K562 (cell line): ENCODE measurements around the gene SKIL. TPM values are rescaled to one million over a fixed set of nuclear protein-coding genes. Genes with fewer than 3 reads are reported as not detected.
A peak's percentile ranks its signal among the peaks of the same experiment; 100 is the strongest.

ENCODE experiments used
- BHLHE40 ChIP-seq: IDR thresholded peaks from 2 replicates; pipeline ENCODE4 v1.6.1; 2011; ENCODE audit warnings: low read length, improper control_type of control experiment
- CEBPB ChIP-seq: fragments of 450-650 bp; IDR thresholded peaks from 2 replicates; pipeline ENCODE4 v1.6.1; 2016; ENCODE audit warnings: missing genetic modification characterization, missing compliant biosample characterization
- NBN ChIP-seq: fragments of 450-650 bp; IDR thresholded peaks from 2 replicates; pipeline ENCODE4 v1.6.1; 2016; ENCODE audit warnings: low read depth, mild to moderate bottlenecking
- RBFOX2 ChIP-seq: fragments of 200-400 bp; formaldehyde crosslinking; IDR thresholded peaks from 2 replicates; pipeline ENCODE4 v1.6.1; 2017; ENCODE audit warnings: low read depth, mild to moderate bottlenecking, low read length, moderate library complexity
- SAP30 ChIP-seq: fragments of 200-600 bp; sonication (generic); IDR thresholded peaks from 2 replicates; pipeline ENCODE4 v1.6.1; 2012; ENCODE audit warnings: borderline replicate concordance, low read depth, mild to moderate bottlenecking, moderate library complexity, low read length, control low read depth, inconsistent platforms; ENCODE audit not compliant: insufficient read depth, poor library complexity, severe bottlenecking
- polyA plus RNA-seq, 8 experiments: library from polyadenylated mRNA; depleted of rRNA in 4 of 8; stranded (reverse) in 5 of 8; unstranded in 3 of 8; fragments of >200 nt; fragmentation: Nextera tagmentation in 2 of 8; fragmentation: Illumina TruSeq in 1 of 8; extraction: Ambion mirVana in 2 of 8; extraction: Trizol in 1 of 8; gene quantifications; 2 replicates each; pipeline versions ENCODE4 v1.2.1 to v1.2.3, GENCODE V29; 2011 to 2014; ENCODE audit warnings: inconsistent platforms in 1 of 8, missing spikeins in 1 of 8
- total RNA-seq, 7 experiments: library from RNA; depleted of rRNA in 6 of 7; stranded (reverse); fragments of >200 nt in 6 of 7; fragmentation: Illumina TruSeq in 2 of 7; extraction: Trizol in 2 of 7; gene quantifications; 2 replicates each; pipeline versions ENCODE4 v1.2.1 to v1.2.3, GENCODE V29; 2011 to 2021; ENCODE audit warnings: low replicate concordance in 1 of 7
- TF ChIP-seq, protein P1 (sequence below): fragments of 200-600 bp; sonication (generic); IDR thresholded peaks from one replicate; pipeline ENCODE4 v1.6.1; 2012; ENCODE audit warnings: mild to moderate bottlenecking, low read depth, low read length, inconsistent platforms

Gene SKIL
- total and polyA plus RNA-seq, 9 of the 15 experiments (the other 6 are each of a cell fraction or from before 2014, with no cell fraction given): 4.3 to 19.1 (median 9.7) TPM

GRCh38 chr3:170358042-170359010, 811 bp downstream of the SKIL start (continued):
- TF ChIP-seq, protein P1, sequence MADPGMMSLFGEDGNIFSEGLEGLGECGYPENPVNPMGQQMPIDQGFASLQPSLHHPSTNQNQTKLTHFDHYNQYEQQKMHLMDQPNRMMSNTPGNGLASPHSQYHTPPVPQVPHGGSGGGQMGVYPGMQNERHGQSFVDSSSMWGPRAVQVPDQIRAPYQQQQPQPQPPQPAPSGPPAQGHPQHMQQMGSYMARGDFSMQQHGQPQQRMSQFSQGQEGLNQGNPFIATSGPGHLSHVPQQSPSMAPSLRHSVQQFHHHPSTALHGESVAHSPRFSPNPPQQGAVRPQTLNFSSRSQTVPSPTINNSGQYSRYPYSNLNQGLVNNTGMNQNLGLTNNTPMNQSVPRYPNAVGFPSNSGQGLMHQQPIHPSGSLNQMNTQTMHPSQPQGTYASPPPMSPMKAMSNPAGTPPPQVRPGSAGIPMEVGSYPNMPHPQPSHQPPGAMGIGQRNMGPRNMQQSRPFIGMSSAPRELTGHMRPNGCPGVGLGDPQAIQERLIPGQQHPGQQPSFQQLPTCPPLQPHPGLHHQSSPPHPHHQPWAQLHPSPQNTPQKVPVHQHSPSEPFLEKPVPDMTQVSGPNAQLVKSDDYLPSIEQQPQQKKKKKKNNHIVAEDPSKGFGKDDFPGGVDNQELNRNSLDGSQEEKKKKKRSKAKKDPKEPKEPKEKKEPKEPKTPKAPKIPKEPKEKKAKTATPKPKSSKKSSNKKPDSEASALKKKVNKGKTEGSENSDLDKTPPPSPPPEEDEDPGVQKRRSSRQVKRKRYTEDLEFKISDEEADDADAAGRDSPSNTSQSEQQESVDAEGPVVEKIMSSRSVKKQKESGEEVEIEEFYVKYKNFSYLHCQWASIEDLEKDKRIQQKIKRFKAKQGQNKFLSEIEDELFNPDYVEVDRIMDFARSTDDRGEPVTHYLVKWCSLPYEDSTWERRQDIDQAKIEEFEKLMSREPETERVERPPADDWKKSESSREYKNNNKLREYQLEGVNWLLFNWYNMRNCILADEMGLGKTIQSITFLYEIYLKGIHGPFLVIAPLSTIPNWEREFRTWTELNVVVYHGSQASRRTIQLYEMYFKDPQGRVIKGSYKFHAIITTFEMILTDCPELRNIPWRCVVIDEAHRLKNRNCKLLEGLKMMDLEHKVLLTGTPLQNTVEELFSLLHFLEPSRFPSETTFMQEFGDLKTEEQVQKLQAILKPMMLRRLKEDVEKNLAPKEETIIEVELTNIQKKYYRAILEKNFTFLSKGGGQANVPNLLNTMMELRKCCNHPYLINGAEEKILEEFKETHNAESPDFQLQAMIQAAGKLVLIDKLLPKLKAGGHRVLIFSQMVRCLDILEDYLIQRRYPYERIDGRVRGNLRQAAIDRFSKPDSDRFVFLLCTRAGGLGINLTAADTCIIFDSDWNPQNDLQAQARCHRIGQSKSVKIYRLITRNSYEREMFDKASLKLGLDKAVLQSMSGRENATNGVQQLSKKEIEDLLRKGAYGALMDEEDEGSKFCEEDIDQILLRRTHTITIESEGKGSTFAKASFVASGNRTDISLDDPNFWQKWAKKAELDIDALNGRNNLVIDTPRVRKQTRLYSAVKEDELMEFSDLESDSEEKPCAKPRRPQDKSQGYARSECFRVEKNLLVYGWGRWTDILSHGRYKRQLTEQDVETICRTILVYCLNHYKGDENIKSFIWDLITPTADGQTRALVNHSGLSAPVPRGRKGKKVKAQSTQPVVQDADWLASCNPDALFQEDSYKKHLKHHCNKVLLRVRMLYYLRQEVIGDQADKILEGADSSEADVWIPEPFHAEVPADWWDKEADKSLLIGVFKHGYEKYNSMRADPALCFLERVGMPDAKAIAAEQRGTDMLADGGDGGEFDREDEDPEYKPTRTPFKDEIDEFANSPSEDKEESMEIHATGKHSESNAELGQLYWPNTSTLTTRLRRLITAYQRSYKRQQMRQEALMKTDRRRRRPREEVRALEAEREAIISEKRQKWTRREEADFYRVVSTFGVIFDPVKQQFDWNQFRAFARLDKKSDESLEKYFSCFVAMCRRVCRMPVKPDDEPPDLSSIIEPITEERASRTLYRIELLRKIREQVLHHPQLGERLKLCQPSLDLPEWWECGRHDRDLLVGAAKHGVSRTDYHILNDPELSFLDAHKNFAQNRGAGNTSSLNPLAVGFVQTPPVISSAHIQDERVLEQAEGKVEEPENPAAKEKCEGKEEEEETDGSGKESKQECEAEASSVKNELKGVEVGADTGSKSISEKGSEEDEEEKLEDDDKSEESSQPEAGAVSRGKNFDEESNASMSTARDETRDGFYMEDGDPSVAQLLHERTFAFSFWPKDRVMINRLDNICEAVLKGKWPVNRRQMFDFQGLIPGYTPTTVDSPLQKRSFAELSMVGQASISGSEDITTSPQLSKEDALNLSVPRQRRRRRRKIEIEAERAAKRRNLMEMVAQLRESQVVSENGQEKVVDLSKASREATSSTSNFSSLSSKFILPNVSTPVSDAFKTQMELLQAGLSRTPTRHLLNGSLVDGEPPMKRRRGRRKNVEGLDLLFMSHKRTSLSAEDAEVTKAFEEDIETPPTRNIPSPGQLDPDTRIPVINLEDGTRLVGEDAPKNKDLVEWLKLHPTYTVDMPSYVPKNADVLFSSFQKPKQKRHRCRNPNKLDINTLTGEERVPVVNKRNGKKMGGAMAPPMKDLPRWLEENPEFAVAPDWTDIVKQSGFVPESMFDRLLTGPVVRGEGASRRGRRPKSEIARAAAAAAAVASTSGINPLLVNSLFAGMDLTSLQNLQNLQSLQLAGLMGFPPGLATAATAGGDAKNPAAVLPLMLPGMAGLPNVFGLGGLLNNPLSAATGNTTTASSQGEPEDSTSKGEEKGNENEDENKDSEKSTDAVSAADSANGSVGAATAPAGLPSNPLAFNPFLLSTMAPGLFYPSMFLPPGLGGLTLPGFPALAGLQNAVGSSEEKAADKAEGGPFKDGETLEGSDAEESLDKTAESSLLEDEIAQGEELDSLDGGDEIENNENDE: no peak
- TF ChIP-seq NBN (peak; percentile 16; the same call in 1 of the 2 replicates), BHLHE40 (0 out of 2 replicates have a peak, but pooled peaks have one; percentile 10), RBFOX2 (peak; percentile 53), SAP30 (peak; percentile 9), CEBPB (tag) (no peak)
